OCI-LY1 (cell line): ENCODE measurements around the gene PHKB.

ENCODE experiments used
- H2AFZ ChIP-seq: fragments of 200-600 bp; sonication (generic), shearing (Covaris generic); 2 replicates; pipeline ENCODE4 v1.6.0; 2014; ENCODE audit warnings: antibody characterized with exemption, mild to moderate bottlenecking, low read length
- H3F3A ChIP-seq: fragments of 200-600 bp; sonication (generic), shearing (Covaris generic); 2 replicates; pipeline ENCODE4 v1.6.0; 2014; ENCODE audit warnings: mild to moderate bottlenecking, antibody characterized with exemption, low read length, moderate library complexity; ENCODE audit not compliant: insufficient read depth
- H3K27ac ChIP-seq: fragments of 200-600 bp; sonication (generic); 2 replicates; pipeline ENCODE4 v1.5.1; 2014; ENCODE audit warnings: low read length, mixed run types, mild to moderate bottlenecking, low read depth; ENCODE audit not compliant: poor library complexity, severe bottlenecking
- H3K27me3 ChIP-seq: fragments of 200-600 bp; sonication (generic); 2 replicates; pipeline ENCODE4 v1.6.0; 2014; ENCODE audit warnings: antibody characterized with exemption, mild to moderate bottlenecking, low read length, moderate library complexity; ENCODE audit not compliant: insufficient read depth
- H3K36me3 ChIP-seq: fragments of 200-600 bp; sonication (generic); 2 replicates; pipeline ENCODE4 v1.6.1; 2014; ENCODE audit warnings: mild to moderate bottlenecking, antibody characterized with exemption, low read length, moderate library complexity, mixed read lengths; ENCODE audit not compliant: insufficient read depth
- H3K4me1 ChIP-seq: fragments of 200-600 bp; sonication (generic); 2 replicates; pipeline ENCODE4 v1.5.1; 2014; ENCODE audit warnings: mild to moderate bottlenecking, low read length, moderate library complexity; ENCODE audit not compliant: insufficient read depth, severe bottlenecking
- H3K4me2 ChIP-seq: fragments of 200-600 bp; sonication (generic), shearing (Covaris generic); 2 replicates; pipeline ENCODE4 v1.6.1; 2014; ENCODE audit warnings: low read length
- H3K4me3 ChIP-seq: fragments of 200-600 bp; sonication (generic); 2 replicates; pipeline ENCODE4 v1.5.1; 2014; ENCODE audit warnings: low read length, low read depth, mild to moderate bottlenecking, mixed read lengths; ENCODE audit not compliant: poor library complexity, severe bottlenecking
- H3K79me2 ChIP-seq: fragments of 200-600 bp; shearing (Covaris generic); 2 replicates; pipeline ENCODE4 v1.6.1; 2016; ENCODE audit warnings: mixed run types, low read length, mixed read lengths; ENCODE audit not compliant: insufficient read depth
- H3K9ac ChIP-seq: fragments of 200-600 bp; sonication (generic), shearing (Covaris generic); 2 replicates; pipeline ENCODE4 v1.6.1; 2014; ENCODE audit warnings: mild to moderate bottlenecking, low read length, mixed read lengths
- H3K9me2 ChIP-seq: fragments of 200-600 bp; sonication (generic), shearing (Covaris generic); 2 replicates; pipeline ENCODE4 v1.6.1; 2014; ENCODE audit warnings: low read depth, mild to moderate bottlenecking, low read length, mixed read lengths
- H3K9me3 ChIP-seq: fragments of 200-600 bp; shearing (Covaris generic); 2 replicates; pipeline ENCODE4 v1.6.1; 2014; ENCODE audit warnings: low read length, mixed read lengths
- H4K20me1 ChIP-seq: fragments of 200-600 bp; sonication (generic), shearing (Covaris generic); 2 replicates; pipeline ENCODE4 v1.6.0; 2016; ENCODE audit warnings: mild to moderate bottlenecking, low read length; ENCODE audit not compliant: insufficient read depth
- CTCF ChIP-seq: fragments of 200-600 bp; sonication (generic), shearing (Covaris generic); IDR thresholded peaks from 2 replicates; pipeline ENCODE4 v1.5.1; 2017; ENCODE audit warnings: mild to moderate bottlenecking, antibody characterized with exemption, low read length, moderate library complexity, mixed read lengths
- EZH2 ChIP-seq: fragments of 200-600 bp; sonication (generic), shearing (Covaris generic); IDR thresholded peaks from 2 replicates; pipeline ENCODE4 v1.8.0; 2017; ENCODE audit warnings: borderline replicate concordance, mixed run types, mild to moderate bottlenecking, antibody characterized with exemption, low read length, moderate library complexity, mixed read lengths

PHKB gene

DNA sequence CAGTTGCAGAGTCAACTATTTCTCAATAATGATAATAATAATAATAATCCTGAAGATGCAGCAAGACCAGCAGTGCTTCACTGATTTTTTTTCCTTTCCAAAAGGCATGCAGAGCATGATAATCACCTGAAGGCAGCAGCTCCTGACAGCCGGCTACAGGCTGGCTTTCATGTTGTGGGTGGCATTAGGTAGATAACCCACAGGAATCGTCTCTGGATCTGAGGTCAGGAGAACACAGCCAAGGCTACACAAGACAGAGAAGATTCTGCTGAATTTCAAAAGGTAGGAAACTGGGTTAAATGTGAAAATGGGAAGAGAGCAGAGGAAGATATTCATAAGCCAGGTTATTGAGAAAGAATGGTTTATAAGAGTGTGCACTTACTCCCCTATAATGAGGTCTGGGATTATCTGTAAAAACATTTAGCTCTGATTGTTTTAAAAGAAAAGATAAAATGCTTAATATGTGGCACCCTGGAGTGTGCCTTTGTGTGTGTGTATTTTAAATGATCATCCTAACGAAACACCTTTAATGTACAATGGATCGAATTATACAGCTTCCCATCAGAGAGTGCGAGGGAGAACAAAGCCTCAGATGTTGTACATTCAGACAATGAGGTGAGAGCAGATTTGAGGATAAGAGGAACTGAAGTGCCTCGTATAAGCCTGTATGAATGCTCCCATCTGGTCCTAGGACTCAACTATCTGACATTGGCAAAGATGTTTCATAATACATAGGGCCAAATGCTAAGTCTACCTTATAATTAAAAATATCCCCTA lies 273.1 kb downstream of the PHKB start:
- Histone ChIP-seq H3K27me3 (no peaks in the 10 kb centered on the region), H2AFZ (no peak overlapping the region), H3K27ac (no peak overlapping the region), H3K9me3 (no peaks in the 10 kb centered on the region), H3K4me2 (no peak overlapping the region), H3K9ac (no peak overlapping the region), H3K9me2 (no peaks in the 10 kb centered on the region), H3F3A (no peaks in the 10 kb centered on the region), H4K20me1 (no peaks in the 10 kb centered on the region), H3K36me3 (no peaks in the 10 kb centered on the region), H3K4me1 (no peaks in the 10 kb centered on the region), H3K4me3 (no peak overlapping the region), H3K79me2 (no peaks in the 10 kb centered on the region)
- TF ChIP-seq EZH2 (no peak), CTCF (no peak)

DNA sequence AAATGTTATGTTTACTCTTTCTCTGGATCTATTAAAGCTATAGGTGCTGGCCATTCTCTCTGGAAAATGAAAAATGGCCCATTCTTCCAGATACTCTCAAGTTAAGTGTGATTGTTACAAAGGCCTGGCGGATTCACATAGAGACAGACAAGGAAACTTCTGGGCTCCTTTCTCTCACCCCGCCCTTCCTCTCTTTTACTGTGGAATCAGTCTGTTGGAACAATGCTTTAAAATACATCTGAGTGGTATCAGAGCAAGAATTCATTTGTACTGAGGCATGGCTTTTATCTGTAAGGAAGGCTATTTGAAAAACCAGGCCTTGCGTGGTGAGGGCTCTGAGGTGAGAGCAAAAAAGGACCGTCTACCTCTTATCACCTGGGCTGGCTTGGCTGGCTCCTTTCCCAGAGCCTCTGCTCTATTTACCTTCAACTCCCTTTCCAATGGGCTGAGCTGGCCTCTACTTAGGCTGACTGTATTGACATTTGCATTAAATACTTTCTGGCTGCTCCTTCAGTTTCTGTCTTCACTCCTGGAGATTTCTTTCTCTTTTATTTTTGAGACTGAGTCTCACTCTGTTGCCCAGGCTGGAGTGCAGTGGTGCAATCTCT lies 274.0 kb downstream of the PHKB start:
- H4K20me1 ChIP-seq, result no peaks in the 10 kb centered on the region
- H3F3A ChIP-seq, result no peaks in the 10 kb centered on the region
- H2AFZ ChIP-seq, result no peak overlapping the region
- H3K36me3 ChIP-seq, result no peaks in the 10 kb centered on the region
- no peak overlapping the region for H3K4me3 ChIP-seq
- H3K4me1 ChIP-seq, result no peaks in the 10 kb centered on the region
- H3K79me2 ChIP-seq, result no peaks in the 10 kb centered on the region
- H3K9me2 ChIP-seq, result no peaks in the 10 kb centered on the region
- no peaks in the 10 kb centered on the region for H3K9me3 ChIP-seq
- no peaks in the 10 kb centered on the region for H3K27me3 ChIP-seq
- TF ChIP-seq EZH2 (no peak), CTCF (no peak)
- H3K9ac ChIP-seq, result no peak overlapping the region
- no peak overlapping the region for H3K27ac ChIP-seq
- no peak overlapping the region for H3K4me2 ChIP-seq

GRCh38 chr16:47750371-47750770 lies 289.2 kb downstream of the PHKB start:
- no peak overlapping the region for H3K4me3 ChIP-seq
- H4K20me1 ChIP-seq, result no peaks in the 10 kb centered on the region
- no peaks in the 10 kb centered on the region for H3K9me3 ChIP-seq
- H3K79me2 ChIP-seq, result no peaks in the 10 kb centered on the region
- no peaks in the 10 kb centered on the region for H3F3A ChIP-seq
- H3K4me1 ChIP-seq, result no peaks in the 10 kb centered on the region
- H2AFZ ChIP-seq, result no peak overlapping the region
- no peak overlapping the region for H3K4me2 ChIP-seq
- H3K9ac ChIP-seq, result no peak overlapping the region
- H3K27ac ChIP-seq, result no peak overlapping the region
- TF ChIP-seq CTCF (no peak), EZH2 (no peak)
- H3K9me2 ChIP-seq, result no peaks in the 10 kb centered on the region
- no peaks in the 10 kb centered on the region for H3K36me3 ChIP-seq
- no peaks in the 10 kb centered on the region for H3K27me3 ChIP-seq
